ENCODE data around the gene BCL2L1. TPM values are rescaled to one million over a fixed set of nuclear protein-coding genes. Genes with fewer than 3 reads are reported as not detected.

BCL2L1 gene
- total RNA-seq, 1 donor from 2014 or later: 283 TPM

GRCh38 chr20:31620246-31620645, 102.4 kb downstream of the BCL2L1 start:
- TF ChIP-seq, protein P1, sequence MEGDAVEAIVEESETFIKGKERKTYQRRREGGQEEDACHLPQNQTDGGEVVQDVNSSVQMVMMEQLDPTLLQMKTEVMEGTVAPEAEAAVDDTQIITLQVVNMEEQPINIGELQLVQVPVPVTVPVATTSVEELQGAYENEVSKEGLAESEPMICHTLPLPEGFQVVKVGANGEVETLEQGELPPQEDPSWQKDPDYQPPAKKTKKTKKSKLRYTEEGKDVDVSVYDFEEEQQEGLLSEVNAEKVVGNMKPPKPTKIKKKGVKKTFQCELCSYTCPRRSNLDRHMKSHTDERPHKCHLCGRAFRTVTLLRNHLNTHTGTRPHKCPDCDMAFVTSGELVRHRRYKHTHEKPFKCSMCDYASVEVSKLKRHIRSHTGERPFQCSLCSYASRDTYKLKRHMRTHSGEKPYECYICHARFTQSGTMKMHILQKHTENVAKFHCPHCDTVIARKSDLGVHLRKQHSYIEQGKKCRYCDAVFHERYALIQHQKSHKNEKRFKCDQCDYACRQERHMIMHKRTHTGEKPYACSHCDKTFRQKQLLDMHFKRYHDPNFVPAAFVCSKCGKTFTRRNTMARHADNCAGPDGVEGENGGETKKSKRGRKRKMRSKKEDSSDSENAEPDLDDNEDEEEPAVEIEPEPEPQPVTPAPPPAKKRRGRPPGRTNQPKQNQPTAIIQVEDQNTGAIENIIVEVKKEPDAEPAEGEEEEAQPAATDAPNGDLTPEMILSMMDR (IDR thresholded peaks at IDR 0.05; ENCODE audit: insufficient read depth, low read length, poor library complexity, severe bottlenecking): no peak
- H3K4me3 ChIP-seq (ENCODE audit: low read depth, low read length): no peak overlapping the region
- no peaks in the 10 kb centered on the region for H3K27me3 ChIP-seq (ENCODE audit: control insufficient read depth, insufficient read depth, low read length)
- no peaks in the 10 kb centered on the region for H3K36me3 ChIP-seq (ENCODE audit: control insufficient read depth, insufficient read depth, low read length)
- DNase-seq (ENCODE audit: low read depth): no peak

DNA sequence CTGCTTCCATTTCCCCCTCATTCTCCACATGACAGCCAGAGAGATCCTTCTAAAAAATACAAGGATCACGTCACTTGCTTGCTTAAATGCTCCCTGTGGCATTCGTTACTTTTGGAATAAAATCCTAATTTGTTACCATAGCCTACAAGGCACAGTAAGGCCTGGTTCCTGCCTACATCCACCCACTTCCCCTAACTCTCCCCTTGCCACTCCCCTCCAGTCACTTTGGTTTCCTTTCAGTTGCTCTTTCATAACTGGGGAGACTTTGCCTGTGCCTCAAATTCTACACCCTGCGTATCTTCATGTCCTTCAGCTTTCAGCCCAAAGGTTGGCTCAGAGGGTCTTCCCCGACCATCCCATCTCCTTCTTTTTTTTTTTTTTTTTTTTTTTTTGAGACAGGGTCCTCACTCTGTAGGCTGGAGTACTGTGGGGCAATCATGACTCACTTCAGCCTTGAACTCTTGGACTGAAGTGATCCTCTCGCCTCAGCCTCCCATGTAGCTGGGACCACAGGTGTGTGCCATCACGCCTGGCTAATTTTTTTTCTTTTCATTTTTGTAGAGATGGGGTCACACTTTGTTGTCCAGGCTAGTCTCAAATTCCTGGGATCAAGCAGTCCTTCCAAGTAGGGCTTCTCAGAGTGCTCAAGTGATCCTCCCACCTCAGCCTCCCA, 105.1 kb downstream of the BCL2L1 start:
- Histone ChIP-seq H3K27me3 (ENCODE audit: control insufficient read depth, insufficient read depth, low read length) (no peaks in the 10 kb centered on the region), H3K4me3 (ENCODE audit: low read depth, low read length) (no peak overlapping the region), H3K36me3 (ENCODE audit: control insufficient read depth, insufficient read depth, low read length) (no peaks in the 10 kb centered on the region)
- TF ChIP-seq, protein P1 (IDR thresholded peaks at IDR 0.05; ENCODE audit: insufficient read depth, low read length, poor library complexity, severe bottlenecking): no peak
- DNase-seq (ENCODE audit: low read depth): no peak

GRCh38 chr20:31615416-31615815, 107.3 kb downstream of the BCL2L1 start:
- Histone ChIP-seq H3K27me3 (ENCODE audit: control insufficient read depth, insufficient read depth, low read length) (no peaks in the 10 kb centered on the region), H3K4me3 (ENCODE audit: low read depth, low read length) (no peak overlapping the region), H3K36me3 (ENCODE audit: control insufficient read depth, insufficient read depth, low read length) (no peaks in the 10 kb centered on the region)
- no peak for DNase-seq (ENCODE audit: low read depth)
- TF ChIP-seq, protein P1 (IDR thresholded peaks at IDR 0.05; ENCODE audit: insufficient read depth, low read length, poor library complexity, severe bottlenecking): no peak

Other genes starting within 250 kb of the BCL2L1 start
- gene DEFB124, start 247.7 kb downstream of the BCL2L1 start, total RNA-seq: not detected in 2 replicates
- gene REM1, start 247.6 kb downstream of the BCL2L1 start, total RNA-seq: not detected in 2 replicates
- 116 and 133 TPM in 2 replicates for gene HM13, start 208.4 kb downstream of the BCL2L1 start, total RNA-seq
- gene ID1, start 117.6 kb downstream of the BCL2L1 start, total RNA-seq: 27.5 and 32.1 TPM in 2 replicates
- gene COX4I2, start 85.0 kb downstream of the BCL2L1 start, total RNA-seq: 0.25 TPM in 1 of 2 replicates, not detected in the other
- gene TPX2, start 16.4 kb upstream of the BCL2L1 start, total RNA-seq: 16.0 and 16.1 TPM in 2 replicates
- 0.21 and 1.8 TPM in 2 replicates for gene MYLK2, start 96.5 kb upstream of the BCL2L1 start, total RNA-seq
- 5.7 and 5.9 TPM in 2 replicates for gene FOXS1, start 122.7 kb upstream of the BCL2L1 start, total RNA-seq
- 4.1 and 4.5 TPM in 2 replicates for gene DUSP15, start 147.7 kb upstream of the BCL2L1 start, total RNA-seq
- not detected in 2 replicates for gene TTLL9, start 147.8 kb upstream of the BCL2L1 start, total RNA-seq
- 18.0 and 18.4 TPM in 2 replicates for gene PDRG1, start 229.2 kb upstream of the BCL2L1 start, total RNA-seq
- 0.08 and 0.34 TPM in 2 replicates for gene XKR7, start 245.3 kb upstream of the BCL2L1 start, total RNA-seq